ENCODE data around the gene BTN3A1. TPM values are rescaled to one million over a fixed set of nuclear protein-coding genes. Genes with fewer than 3 reads are reported as not detected.

Gene BTN3A1
- total and polyA plus RNA-seq, 2 of the 13 experiments (the other 11 are each of a cell fraction or from before 2014, with no cell fraction given) = 13.3 to 14.0 TPM

GRCh38 chr6:26457806-26458688, 56.0 kb downstream of the BTN3A1 start, which contains the start of gene BTN2A1 (continued):
- TF ChIP-seq HNF1A (IDR thresholded peaks at IDR 0.05; ENCODE audit: low read depth) (no peak), HNF1A (CRISPR knock-in tag; IDR thresholded peaks at IDR 0.05; ENCODE audit: borderline replicate concordance) (no peak), TP53 (CRISPR knock-in tag; conservative IDR thresholded peaks at IDR 0.05) (no peak), RBFOX2 (IDR thresholded peaks at IDR 0.05; ENCODE audit: low read depth, low read length) (peak; percentile 40; the same call in 1 of the 2 replicates), CBX2 (IDR thresholded peaks at IDR 0.05; ENCODE audit: low read depth, low read length) (no peak), CBX2 (CRISPR knock-in tag; IDR thresholded peaks at IDR 0.05; ENCODE audit: low read depth) (no peak), ZNF3 (CRISPR knock-in tag; IDR thresholded peaks at IDR 0.05) (no peak), ZNF205 (CRISPR knock-in tag; IDR thresholded peaks at IDR 0.05) (no peak), SRSF1 (optimal IDR thresholded peaks at IDR 0.05; ENCODE audit: low read depth, low read length) (no peak), NR2F1 (CRISPR knock-in tag; IDR thresholded peaks at IDR 0.05) (no peak), THAP7 (CRISPR knock-in tag; IDR thresholded peaks at IDR 0.05) (no peak), ZNF512 (CRISPR knock-in tag; IDR thresholded peaks at IDR 0.05) (no peak)
